Kidney capillary endothelial cell (primary cell): ENCODE data around the gene C1D.
"Not testable (repeated sequence)": the region's sequence is repeated elsewhere in the genome, so short reads cannot be mapped to it uniquely, and the experiment has no call there.

ENCODE experiments used
- DNase-seq: peaks from one replicate; pipeline ENCODE4 v3.0.0-alpha.2; 2018; ENCODE audit warnings: low spot score

C1D gene

DNA sequence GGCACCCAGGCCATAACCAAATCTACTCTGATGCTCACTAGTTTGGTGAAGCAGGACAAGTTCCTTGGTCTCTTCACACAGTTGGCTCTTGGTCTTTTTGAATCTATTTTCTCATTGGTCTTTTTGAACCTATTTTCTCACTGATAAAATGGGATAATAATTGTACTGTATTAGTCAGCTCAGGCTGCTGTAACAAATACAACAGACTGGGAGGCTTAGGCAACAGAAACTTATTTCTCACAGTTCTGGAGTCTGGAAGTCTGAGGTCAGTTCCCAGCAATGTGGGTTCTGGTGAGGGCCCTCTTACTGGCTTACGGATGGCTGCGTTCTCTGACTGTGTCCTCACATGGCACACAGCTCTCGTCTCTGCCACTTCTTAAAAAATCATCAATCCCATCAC is 63.5 kb downstream of the C1D start:
- DNase-seq: no peak

DNA sequence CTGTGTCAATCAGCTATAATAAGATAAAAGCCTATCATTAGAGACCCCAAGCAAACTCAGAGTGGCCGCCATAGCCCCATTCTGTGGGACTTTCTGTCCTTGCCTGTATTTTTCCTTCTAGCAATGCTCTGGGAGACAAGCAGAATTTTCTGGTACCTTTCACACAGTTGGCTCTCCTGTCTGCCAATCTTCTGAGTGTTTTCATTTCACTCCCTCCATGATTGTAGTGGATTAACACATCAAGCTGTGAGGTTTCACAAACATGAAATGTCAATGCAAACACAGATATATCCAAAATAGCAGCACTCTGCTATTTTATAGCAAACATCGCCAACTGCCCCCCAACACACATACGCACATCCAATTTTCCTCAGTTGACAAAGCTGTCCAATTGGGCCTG is 64.9 kb downstream of the C1D start:
- DNase-seq: no peak

DNA sequence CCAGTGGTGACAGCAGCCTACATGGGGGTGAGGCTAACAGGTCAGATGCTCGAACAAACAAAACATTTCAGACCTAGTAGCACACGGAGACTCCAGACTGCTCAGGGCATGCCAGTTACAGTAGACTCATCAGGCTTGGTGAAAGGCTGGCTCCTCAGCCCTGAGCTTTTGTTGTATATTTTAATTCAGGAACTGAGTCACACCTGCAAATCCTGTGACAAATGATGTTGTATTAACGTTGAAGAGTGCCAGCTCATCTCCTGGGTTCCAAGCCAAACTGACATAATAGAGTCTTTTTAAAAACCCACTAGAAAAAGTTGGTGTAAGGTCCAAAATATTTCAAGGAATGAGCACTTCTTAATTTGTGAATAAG is 65.3 kb downstream of the C1D start:
- DNase-seq: peak; percentile 98

DNA sequence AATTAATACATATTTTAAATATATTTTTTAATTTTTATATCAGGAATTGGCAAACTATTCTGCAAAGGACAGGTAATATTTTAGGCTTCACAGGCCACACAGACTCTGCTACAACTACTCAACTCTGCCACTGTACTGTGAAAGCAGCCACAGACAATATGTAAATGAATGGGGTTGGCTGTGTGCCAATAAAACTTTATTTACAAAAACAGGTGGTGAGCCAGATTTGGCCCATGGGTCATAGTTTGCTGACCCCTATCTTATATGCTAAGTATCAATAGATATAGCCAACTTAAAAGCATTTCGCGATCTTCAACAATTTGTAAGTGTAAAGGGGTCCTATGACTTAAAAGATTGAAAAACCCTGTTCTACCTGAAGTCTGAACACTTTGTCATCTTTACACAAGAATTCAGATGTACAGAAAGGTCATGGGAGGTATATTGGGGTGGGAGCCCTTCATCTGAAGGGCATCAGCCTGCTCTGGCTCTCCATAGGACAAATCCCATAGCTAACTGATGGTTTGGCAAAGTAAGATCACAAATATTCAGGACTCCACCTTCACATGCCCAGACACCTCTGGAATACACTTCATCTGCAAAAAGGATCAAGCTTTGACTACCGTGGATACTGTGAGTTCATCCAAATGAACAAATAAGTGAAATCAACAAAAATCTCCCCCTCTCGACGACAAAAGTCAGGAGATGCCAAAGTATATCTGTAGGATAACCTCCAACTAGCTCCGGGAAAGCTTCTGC is 65.9 kb downstream of the C1D start:
- DNase-seq: peak; percentile 12

GRCh38 chr2:67994716-67995115 is 68.1 kb downstream of the C1D start:
- no peak for DNase-seq

- DNase-seq: not testable (repeated sequence)
These were observed 68.7 kb downstream of the C1D start for GRCh38 chr2:67994069-67994468.

- DNase-seq: no peak
These were observed 69.5 kb downstream of the C1D start for GRCh38 chr2:67993329-67993728.

DNA sequence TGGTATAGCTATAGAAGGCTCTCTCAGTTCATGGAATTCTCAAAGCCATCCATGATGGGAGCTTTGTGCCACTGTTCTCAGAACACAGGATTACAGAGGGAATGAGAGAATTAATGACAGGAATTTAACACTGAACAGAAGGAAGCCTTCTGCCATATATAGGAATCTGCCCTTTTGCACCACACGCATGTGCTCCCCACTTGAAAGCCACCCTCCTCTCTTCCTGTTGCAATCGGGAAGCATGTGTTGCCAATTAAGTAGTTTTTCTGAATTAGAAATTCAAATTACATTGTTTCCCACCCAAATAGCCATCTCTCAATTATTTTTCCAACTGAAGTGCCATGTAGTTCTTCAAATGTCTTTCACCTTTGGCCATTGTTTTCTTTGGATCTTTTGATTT is 71.3 kb downstream of the C1D start:
- DNase-seq: no peak
